Measurements from ENCODE around the gene DSC2.
"Not testable (repeated sequence)": the region's sequence is repeated elsewhere in the genome, so short reads cannot be mapped to it uniquely, and the experiment has no call there.

DSC2 gene

DNA sequence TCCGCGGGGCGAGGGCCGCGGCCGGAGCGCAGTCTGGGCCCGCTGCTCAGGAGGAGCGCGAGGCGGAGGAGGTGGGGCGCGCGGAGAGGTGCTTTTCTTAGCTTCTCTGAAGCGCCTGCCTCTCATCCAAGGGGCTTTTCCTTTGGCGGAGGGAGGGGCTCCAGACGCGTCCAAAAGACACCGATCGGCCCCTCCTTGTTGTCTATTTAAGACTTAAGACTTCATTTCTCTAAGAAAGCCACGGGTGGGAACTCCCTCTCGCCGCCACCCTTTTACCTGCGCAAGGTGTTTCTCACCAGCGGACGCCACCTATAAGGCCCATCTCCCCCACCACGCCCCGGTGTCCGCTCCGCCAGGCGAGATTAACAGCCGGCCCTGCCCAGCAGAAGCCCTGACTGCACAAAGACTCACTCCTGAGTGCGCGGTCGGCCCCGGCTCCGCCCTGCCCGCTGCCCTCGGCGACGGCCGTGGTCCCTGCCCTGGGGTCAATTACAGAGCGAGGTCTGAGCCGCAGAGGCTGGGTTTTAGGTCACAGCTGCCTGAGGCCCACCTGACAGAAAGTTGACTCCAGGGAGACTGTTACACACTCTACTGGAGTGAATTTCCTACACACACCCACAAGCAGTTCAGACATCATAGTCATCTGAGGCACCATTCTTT lies at the start of gene DSC2:
Gene DSC2 (minus strand): TSS at position 397 of the 660 bp plus-strand sequence. CDS start 450 bp downstream, outside the sequence.
- no peak for DNase-seq (ENCODE audit: low read depth)

DNA sequence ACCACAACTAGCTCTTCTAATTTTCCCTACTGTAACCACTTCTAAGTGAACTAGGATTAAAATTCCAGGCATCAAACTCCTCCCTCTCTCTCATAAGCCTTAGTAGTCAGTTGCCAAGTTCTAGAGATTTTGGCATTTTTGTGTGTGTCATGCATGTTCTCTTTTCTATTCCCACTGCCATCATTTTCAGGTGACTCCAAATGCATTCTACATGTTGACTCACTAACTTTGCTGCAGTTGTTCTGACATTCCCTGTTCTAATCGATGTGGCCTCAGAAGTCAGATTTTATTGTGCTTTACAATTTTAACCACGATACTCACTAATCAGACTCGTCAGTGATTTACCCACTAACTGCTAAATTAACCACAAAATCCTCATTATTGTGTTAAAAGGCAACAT lies 47.1 kb upstream of the DSC2 start:
- no peak for DNase-seq (ENCODE audit: low read depth)

DNA sequence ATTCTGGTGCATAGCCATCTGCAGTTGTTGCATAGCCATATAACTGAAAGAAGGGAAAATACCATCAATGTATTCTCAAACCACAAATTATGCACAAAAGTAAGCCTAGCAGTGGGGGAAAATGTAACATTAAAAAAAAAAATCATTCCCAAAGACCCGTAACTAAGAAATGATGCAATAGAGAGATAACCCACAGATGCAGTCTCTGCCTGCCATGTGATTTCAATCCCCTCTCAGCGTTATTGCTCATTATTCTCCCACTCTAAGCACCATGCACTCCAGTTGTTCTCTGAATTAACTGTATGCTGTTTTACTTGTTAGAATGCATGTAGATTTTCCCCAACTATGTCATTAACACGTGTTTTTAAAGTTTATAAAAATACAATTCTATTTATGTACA lies 46.4 kb upstream of the DSC2 start:
- DNase-seq (ENCODE audit: low read depth): no peak

DNA sequence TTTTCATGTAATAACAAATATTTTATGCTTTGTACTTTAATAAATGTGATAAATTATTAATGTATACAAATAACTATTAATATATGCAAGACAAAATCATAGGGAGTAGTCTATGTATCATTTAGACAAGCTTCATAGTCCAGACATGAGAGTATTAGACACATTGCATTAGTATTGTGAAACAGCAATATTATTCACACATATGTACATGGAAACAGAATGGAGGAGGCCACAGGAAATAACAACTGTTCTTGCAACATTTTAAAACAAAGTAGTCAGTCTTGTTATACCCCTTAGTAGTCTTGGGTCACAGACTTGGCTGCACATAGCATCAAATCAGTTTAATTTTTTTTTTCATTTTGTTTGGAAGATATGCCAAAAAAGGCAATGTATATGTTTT lies 44.6 kb upstream of the DSC2 start:
- no peak for DNase-seq (ENCODE audit: low read depth)

GRCh38 chr18:31143025-31143424 lies 40.8 kb upstream of the DSC2 start:
- no peak for DNase-seq (ENCODE audit: low read depth)

- DNase-seq (ENCODE audit: low read depth): no peak
These were observed 36.5 kb upstream of the DSC2 start for GRCh38 chr18:31138709-31139108.

- no peak for DNase-seq (ENCODE audit: low read depth)
These were observed 32.8 kb upstream of the DSC2 start for GRCh38 chr18:31134988-31135529.

- DNase-seq (ENCODE audit: low read depth): no peak
These were observed 27.3 kb upstream of the DSC2 start for GRCh38 chr18:31129398-31130115.

DNA sequence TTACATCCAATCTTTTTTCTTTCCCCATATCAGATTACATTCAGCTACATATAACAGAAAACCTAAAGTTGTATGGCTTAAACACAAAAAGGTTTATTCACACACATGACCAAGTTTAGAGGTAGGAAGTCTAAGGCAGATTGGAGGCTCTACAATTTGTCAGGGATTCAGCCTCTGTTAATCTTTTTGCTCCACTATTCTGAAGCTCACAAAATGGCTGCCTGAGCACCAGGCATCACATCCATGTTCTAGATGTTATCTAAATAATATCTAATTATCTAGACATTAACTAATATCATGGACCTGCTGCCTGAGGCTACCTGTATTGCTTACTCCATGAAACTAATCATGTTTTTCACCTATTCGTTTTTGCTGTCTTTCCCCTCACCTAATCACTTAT lies 23.7 kb upstream of the DSC2 start:
- DNase-seq (ENCODE audit: low read depth): no peak

GRCh38 chr18:31123125-31123524 lies 20.9 kb upstream of the DSC2 start:
- DNase-seq (ENCODE audit: low read depth): not testable (repeated sequence)

DNA sequence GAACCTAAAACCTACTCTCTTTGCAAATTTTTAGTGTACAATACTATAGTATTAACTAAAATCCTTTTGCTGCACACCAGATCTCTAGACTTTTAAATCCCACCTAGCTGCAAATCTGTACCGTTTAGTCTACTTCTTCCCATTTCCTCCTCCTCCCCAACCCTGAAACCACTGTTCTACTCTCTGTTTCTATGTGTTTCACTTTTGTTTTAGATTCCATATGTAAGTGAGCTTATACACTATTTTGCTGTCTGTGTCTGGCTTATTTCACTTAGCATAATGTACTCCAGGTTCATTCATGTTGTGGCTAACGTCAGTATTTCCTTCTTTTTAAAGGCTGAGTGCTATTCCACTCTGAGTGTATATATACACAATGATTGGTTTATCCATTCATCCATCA lies 18.4 kb upstream of the DSC2 start:
- DNase-seq (ENCODE audit: low read depth): no peak

DNA sequence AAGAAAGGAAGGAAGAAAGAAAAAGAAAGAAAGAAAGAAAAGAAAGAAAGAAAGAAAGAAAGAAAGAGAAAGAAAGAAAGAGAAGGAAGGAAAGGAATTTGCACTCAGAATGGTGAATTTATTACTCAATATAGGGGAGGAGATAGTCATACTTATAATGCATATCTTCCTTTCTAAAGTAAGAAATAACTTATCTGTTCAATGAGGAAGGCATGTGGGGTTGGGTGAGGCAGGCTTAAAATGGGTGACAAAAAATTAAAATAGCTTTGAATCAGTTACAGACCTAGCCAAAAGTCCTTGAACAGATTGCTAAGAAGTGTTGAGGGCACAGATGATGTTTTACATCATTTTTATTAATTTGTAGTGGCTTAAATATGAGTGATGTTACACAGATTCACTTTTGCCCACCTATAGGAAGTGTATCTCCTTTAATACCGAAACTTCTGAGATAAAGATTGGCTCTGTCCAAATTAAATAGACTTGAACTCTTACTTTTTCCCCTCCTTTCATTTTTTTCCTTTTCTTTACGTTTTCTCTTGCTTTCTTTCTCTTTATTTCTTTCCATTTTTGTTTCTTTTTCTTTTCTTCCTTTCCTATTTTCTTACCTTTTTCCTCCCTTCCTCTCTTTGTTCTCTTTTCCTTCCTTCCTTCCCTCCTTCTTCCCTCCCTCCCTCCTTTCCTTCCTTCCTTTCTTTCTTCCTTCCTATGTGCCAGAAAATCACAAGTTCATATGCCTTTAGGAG lies 14.8 kb upstream of the DSC2 start:
- no peak for DNase-seq (ENCODE audit: low read depth)

- no peak for DNase-seq (ENCODE audit: low read depth)
These were observed 10.6 kb upstream of the DSC2 start for GRCh38 chr18:31112804-31113203.

DNA sequence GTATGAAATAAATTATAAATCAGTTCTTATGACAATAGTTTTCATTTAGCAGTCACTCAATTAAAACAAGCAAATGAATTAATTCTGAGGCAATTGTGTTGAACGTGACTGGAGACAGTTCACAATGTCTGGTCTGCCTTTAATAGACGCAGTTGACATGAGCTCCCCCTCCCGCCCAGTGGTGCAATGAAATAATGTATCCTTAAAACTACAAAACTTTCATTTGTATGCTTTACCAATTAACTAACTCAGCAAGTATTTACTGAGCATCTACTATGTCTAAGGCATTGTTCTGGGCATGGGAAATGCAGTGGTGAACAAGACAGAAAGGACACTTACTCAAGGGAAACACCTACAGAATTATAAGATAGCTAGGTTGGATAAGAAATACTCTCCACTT lies 3.5 kb upstream of the DSC2 start:
- DNase-seq (ENCODE audit: low read depth): no peak

DNA sequence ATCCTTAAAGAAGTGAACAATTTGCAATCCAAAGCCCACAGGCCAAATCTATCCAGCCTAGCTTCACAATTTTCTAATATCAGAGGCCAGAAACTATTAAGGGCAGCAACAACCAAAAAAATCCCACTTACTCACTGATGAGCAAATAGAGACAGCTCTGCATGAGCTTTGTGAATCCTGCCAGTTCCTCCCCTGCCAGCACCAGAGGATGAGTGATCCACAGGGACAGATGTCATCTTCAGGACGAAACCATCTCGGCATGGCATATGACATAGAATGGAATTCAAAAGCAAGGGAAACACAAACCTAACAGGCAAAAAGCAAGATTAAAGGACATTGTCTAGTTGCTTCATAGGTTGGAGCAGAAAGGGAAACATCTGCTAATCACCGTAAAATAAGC lies 2.2 kb upstream of the DSC2 start:
- DNase-seq (ENCODE audit: low read depth): no peak

DNA sequence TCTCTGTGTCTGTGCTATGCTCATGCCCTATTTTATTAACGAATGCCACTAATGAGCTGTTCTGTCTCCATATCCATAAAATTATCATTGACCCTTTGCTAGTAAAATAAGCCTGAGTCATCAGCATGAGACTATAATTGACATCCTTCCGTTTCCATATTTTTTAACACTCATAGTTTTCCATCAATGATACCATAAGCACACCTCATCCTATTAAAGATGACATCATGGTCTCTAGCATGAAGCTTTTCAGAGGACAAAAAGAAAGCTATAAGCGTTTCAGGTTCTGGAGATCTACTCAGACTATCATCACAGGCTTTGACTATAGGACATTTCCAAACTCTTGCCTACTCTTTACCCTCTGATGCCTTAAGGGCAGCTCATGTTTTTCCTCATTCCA lies 1.2 kb upstream of the DSC2 start:
- DNase-seq (ENCODE audit: low read depth): no peak

DNA sequence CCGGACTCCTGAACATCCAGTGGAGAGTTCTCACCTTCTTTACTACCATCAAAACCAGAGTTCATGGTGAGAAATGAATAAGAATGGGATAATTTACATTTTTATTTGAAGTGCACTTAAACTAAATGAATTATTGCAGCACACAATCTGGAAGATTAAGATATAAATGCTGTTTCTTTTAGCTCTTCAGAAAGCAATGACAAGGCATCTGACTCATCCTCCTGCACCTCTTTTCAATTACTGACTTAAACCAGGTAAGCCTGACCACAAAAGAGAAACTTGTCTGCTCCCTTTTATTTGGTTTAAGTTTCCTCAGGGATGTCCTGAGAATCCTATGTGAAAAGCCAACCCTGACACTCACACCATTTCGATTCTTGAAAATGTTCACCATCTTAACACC lies 720 bp upstream of the DSC2 start:
- no peak for DNase-seq (ENCODE audit: low read depth)

DNA sequence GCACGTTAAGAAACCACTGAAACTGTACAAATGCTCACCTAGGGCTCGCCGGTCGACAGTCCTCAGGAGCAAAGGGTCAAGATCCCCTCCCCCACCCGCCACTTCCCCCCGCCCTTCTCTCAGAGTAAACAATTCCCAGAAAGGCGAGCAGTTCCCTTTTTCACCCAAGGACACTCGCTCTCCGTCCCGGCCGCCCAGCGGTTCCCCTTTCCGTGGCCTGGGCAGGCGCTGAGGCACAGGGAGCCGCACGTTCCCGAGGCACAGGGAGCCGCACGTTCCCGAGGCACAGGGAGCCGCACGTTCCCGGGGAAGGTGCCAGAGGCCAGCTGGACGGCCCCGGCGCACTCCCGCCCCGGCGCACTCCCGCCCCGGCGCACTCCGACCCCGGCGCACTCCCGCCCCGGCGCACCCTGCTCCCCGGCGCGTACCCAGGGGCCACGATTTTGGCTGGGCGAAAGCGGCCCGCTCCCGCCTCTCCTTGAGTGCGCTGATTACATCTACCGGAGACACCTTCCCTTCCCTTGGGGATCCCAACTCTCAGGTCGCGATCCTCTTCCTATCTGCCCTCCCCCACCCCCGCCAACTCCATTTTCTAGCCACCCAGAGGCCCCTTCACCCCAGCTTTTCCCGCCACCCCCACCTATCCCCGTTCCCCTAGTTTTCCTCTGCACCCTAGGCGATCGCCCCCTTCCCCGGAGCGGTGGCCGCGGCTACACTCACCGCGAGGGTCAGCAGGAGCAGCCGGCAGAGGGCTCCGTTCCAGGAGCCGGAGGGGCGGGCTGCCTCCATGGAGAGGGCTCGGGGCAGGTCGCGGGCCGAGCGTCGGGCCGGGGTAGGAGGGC lies 817 bp downstream of the DSC2 start:
- DNase-seq (ENCODE audit: low read depth): no peak

DNA sequence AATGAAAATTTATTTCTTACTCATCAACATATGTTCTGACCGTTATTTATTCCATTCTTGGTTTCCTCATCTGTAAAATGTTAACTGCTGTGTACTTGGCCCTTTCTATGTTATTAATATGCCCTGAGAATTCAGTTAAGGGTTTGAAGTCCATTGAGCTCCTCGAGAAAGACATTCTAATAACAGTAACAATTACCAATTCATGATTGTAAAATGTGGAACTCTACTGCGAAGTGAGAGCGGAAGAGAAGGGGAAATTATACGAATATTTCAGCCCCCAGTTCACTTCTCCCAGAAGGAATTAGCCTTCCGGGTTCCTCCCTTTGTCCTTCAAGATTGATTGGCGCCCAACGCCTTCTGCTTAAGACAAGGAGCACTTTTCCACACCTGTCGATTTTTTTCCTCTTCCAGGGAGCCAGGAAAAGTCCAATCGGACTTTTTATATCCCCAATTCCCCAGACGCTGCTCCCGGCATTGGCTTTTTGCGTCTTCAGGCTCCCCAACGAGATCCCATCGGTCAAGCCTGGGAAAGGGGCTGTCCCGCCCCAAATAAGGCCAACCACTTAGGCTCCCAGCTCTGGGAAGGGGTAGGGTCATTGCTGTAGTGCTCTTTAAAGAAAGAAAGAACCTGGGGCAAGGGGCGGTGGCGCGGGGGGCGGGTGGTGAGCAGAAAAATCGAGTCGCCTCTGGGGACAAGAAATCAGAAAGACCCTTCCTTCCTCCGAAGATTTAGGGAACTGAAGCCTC lies 1.6 kb downstream of the DSC2 start:
- no peak for DNase-seq (ENCODE audit: low read depth)

- DNase-seq (ENCODE audit: low read depth): no peak
These were observed 2.6 kb downstream of the DSC2 start for GRCh38 chr18:31099450-31100230.

All from stromal cell of bone marrow (primary cell).